NK-92 treated with Interleukin-12 subunit alpha and Interleukin-12 subunit beta, amount 100 ng/mL, for 24 hours (cell line): ENCODE measurements around the gene OSCAR.
"Not testable (repeated sequence)": the region's sequence is repeated elsewhere in the genome, so short reads cannot be mapped to it uniquely, and the experiment has no call there.

Experiments
- DNase-seq: peaks from one replicate; lab custom pipeline; 2025; lab: John Stamatoyannopoulos, UW

The OSCAR gene

GRCh38 chr19:54125713-54126112, 25.1 kb upstream of the OSCAR start:
- no peak for DNase-seq

DNA sequence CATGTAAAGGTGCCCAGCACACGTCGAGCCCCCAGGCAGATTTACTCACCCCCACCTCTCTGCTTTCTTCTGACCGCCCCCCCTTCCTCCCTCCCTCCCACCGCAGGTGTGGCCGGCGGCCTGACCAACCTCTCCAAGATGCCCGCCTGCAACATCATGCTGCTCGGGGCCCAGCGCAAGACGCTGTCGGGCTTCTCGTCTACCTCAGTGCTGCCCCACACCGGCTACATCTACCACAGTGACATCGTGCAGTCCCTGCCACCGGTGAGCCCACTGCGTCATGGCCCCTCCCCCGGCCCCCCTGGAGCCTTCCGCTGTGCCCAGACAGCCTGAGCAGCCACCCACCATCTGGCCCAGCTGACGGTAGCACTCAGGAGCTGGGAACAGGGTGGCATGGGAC, 23.8 kb upstream of the OSCAR start:
- DNase-seq: no peak

DNA sequence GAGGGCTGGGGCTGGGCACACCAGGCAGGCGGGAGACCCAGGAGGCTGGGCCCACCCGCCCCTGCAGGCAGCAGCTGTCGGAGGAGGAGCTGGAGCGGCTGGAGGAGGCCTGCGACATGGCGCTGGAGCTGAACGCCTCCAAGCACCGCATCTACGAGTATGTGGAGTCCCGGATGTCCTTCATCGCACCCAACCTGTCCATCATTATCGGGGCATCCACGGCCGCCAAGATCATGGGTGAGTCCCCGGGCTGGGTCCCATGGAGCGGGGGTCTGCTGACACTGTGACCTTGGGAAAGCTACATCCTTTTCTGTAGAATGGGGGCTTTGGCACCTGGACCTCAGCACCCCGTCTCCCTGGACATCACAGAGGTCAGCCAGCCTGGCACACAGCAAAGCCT, 23.1 kb upstream of the OSCAR start:
- no peak for DNase-seq

DNA sequence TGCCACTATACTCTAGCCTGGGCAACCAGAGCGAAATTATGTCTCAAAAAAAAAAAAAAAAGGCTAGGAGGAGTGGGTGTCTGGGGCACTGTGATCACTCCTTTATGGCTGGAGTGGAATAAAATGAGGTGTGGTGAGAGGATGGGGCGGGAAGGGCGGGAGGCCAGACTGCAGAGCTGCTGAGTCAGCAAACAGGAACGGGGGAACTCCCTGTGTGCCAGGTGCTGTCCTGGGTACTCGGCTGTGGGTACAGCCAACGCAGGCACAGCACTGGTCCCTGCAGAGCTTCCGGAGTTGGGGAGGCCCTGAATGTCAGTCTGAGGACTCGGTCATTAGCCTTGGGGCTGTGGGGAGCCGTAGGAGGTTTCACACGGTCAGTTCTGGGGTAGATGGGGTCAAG, 20.7 kb upstream of the OSCAR start:
- DNase-seq: no peak

DNA sequence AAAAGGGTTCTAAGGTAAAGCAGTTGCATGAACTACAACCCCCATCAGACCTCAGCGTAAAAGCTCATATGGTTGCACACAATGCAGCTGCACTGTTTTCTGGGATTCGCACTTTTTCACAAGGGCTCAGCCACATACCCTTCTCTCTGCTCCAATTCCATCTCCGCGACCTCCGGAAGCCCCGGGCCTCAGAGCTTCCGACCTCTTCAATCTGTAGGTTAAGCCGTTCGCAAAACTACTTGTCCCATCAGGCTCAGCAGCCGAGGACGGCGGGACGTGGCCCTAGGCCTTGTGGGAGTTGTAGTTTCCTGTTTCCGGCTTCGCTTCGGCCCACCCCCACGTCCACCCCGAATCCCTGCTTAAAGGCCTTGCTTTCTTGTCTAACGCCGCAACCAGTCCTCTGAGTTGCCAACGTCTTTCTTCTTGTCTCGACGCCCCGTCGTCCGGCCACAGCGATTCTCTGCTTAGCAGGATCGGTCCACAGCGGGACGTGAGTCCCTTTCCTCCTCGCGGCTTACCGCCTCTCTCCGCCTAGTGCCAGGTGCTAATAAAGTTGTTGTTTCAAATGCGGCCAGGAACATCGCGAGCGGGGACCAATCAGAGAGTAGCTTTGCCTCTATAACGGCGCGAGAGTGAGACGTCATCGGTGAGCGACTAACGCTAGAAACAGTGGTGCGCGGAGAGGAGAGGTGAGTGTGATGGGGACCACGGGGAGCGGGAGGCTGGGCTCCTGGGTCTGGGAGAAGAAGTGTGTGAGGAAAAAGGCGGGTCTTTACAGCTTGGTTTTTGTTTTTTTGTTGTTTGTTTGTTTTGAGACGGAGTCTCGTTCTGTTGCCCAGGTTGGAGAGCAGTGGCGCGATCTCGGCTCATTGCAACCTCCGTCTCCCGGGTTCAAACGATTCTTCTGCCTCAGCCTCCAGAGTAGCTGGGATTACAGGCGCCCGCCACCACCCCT, 14.8 kb upstream of the OSCAR start, which contains the start of the genes PRPF31 and TFPT:
PRPF31 (plus strand) TSS at position 646 of the 955 bp plus-strand sequence. CDS start 2,525 bp downstream, outside the sequence.
TFPT (minus strand) TSS at position 549 of the 955 bp plus-strand sequence; CDS start at position 161, 388 bp downstream.
- peak; percentile 91 for DNase-seq

- DNase-seq: no peak
Measured at GRCh38 chr19:54114340-54115108, 13.9 kb upstream of the OSCAR start.

DNA sequence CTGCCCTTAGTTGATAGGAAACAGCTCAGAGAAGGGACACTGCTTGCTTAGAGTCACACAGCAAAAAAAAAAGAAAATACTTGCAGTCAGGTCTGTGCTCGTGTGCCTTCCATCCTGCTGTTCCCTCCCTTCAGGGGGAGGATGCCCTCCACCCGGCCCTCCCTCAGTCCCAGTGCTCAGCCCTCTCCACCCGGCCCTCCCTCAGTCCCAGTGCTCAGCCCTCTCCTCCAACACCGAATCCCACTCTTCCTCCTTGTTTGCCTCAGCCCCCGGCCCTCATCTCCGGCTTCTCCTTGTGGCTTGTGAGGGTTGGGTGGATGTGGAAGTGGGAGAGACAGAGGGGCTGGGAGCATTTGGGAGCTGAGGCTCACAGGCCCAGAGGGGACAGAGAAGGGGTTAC, 9.0 kb upstream of the OSCAR start:
- DNase-seq: no peak

- DNase-seq: no peak
Measured at GRCh38 chr19:54108496-54108895, 7.9 kb upstream of the OSCAR start.

GRCh38 chr19:54107876-54108490, 7.4 kb upstream of the OSCAR start:
- no peak for DNase-seq

GRCh38 chr19:54106716-54107115, 6.1 kb upstream of the OSCAR start:
- no peak for DNase-seq

DNA sequence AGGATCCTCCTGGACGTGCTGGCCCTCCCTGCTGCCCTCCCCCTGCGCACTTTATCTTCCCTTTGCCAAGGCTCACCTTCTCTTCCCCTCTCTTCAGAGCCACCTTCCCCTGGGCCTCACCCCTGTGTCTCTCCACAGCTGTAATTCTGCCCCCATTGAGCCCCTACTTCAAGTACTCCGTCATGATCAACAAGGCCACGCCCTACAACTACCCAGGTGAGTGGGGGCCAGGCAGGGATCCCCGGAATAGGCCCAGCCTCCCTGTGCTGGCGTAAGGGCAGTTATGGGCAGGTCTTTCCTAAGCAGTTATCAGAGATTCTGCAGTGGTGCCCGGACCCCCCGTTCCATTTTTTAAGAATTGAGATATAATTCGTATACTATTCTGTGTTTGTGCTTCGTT, 5.2 kb upstream of the OSCAR start:
- DNase-seq: no peak

DNA sequence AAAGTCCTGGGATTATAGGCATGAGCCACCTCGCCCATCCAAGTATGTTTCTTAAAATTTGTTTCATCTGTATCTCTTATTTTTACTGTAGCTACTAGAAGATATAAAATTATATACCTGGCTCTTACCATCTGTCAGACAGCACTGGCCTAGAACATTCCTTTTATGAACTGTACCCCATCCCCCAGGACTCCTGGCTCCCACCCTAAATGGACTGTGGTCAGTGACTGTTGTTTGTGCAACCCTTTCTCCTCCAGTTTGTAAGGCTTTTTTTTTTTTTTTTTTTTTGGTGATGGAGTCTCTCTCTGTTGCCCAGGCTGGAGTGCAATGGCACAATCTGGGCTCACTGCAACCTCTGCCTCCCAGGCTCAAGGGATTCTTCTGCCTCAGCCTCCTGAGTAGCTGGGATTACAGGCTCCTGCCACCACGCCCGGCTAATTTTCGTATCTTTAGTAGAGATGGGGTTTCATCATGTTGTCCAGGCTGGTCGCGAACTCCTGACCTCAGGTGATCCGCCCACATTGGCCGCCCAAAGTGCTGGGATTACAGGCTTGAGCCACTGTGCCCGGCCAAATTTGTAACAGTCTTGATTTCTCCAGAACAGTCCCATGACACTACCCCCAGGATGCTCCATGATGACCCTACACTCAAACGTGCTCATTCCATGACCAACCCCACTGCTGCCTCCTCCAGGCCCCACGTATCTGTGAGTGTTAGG, 4.6 kb upstream of the OSCAR start:
- DNase-seq: no peak

DNA sequence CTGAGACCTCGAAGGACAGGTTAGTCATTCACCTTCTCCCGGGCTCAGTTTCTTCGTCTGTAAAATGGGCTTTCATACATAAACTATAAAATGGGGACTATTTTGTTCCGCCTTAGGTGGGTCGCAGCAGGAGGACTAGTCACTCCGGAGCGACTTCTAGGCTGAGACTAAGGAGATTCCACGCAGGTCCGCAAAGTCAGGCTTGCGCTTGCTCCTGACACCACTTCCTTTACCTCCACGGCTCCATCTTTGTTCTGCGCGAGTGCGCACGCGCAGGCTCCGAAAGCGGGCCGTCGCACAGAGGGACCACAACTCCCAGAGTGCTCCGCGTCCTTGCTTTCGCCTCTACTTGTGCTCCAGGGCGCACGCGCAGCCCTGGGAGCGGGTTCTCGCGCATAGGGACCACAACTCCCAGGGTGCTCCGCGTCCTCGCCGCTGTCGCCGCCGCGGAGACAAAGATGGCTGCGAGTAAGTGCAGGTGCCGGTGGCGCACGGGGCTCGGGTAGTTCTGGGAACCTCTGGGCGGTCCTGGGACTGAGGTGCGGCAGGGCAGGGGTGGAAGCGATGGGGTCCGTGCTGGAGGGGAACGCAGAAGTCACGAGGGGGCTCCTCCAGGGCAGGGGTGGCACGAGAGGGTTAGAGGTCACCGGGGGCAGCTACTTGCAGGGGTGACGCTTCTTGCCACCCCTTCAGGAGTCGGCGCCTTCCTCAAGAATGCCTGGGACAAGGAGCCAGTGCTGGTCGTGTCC, 2.0 kb upstream of the OSCAR start, which contains the start of gene NDUFA3:
NDUFA3 (plus strand) TSS at position 435 of the 749 bp plus-strand sequence; CDS start at position 459, 24 bp downstream.
- DNase-seq: peak; percentile 98

- not testable (repeated sequence) for DNase-seq
Measured at GRCh38 chr19:54099903-54100255, 724 bp downstream of the OSCAR start.

- DNase-seq: no peak
Measured at GRCh38 chr19:54099190-54099902, 1.3 kb downstream of the OSCAR start.

GRCh38 chr19:54096617-54097106, 3.9 kb downstream of the OSCAR start:
- DNase-seq: no peak

DNA sequence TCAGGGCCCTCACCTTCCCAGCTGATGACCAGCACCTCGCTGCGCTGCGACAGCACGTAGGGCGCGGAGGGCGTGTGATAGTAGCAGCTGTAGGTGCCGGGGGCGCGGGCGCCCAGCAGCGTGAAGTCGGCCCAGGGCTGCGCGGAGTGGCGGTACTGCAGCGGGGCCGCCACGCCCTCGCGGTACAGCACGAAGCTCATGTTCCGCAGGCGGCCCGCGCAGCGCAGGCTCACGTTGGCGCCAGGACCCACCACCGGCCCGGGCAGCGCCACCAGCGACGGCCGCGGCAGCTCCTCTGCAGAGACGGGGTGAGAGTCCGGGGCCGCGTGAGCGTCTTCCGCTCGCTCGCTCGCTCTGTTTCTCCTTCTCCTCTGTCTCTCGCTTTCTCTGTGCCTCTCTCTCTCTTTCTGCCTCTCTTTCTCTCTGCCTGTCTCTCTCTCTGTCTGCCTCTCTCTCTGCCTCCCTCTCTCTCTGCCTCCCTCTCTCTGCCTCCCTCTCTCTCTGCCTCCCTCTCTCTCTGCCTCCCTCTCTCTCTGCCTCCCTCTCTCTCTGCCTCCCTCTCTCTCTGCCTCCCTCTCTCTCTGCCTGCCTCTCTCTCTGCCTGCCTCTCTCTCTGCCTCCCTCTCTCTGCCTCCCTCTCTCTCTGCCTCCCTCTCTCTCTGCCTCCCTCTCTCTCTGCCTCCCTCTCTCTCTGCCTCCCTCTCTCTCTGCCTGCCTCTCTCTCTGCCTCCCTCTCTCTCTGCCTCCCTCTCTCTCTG, 4.6 kb downstream of the OSCAR start:
- not testable (repeated sequence) for DNase-seq

- no peak for DNase-seq
Measured at GRCh38 chr19:54095136-54095858, 5.3 kb downstream of the OSCAR start.
